AG04450 (cell line): ENCODE measurements around the gene LACRT. TPM values are rescaled to one million over a fixed set of nuclear protein-coding genes. Genes with fewer than 3 reads are reported as not detected.
A peak's percentile ranks its signal among the peaks of the same experiment; 100 is the strongest.

Experiments used
- CTCF ChIA-PET: fragments of 300-600, 350-600 bp; formaldehyde crosslinking; extraction: SDS; loops from one replicate; lab custom pipeline; 2022; ENCODE audit warnings: antibody characterized with exemption, inconsistent platforms; lab: Charles Lee
- POLR2A ChIA-PET: fragments of 350-600 bp; formaldehyde crosslinking; extraction: SDS; loops from one replicate; lab custom pipeline; 2021; ENCODE audit warnings: antibody characterized with exemption, inconsistent platforms; lab: Yijun Ruan, JAX
- DNase-seq: peaks from one replicate; pipeline ENCODE4 v3.0.0-alpha.2; 2011; ENCODE audit warnings: low read depth, low spot score
- H3K27ac ChIP-seq: one replicate; pipeline ENCODE4 v1.5.1; 2012; ENCODE audit warnings: low read depth, low read length, control low read depth
- H3K27me3 ChIP-seq: one replicate; pipeline ENCODE4 v1.6.0; 2012; ENCODE audit warnings: low read length; ENCODE audit not compliant: control insufficient read depth, insufficient read depth
- H3K4me3 ChIP-seq: 2 replicates; pipeline ENCODE4 v1.5.1; 2011; ENCODE audit warnings: mild to moderate bottlenecking, low read depth, low read length, control low read depth
- H3K9me3 ChIP-seq: 2 replicates; pipeline ENCODE4 v1.5.1; 2012; ENCODE audit warnings: low read length; ENCODE audit not compliant: control insufficient read depth, insufficient read depth
- CTCF ChIP-seq: IDR thresholded peaks from 2 replicates; pipeline ENCODE4 v1.5.1; 2011; ENCODE audit warnings: low read depth, low read length, control low read depth, inconsistent platforms
- polyA plus RNA-seq: library from polyadenylated mRNA; depleted of rRNA; stranded (reverse); fragments of >200 nt; gene quantifications from 2 replicates; pipeline ENCODE4 v1.2.3, GENCODE V29; 2011

LACRT gene
- polyA plus RNA-seq, 1 experiment, result not detected

GRCh38 chr12:54598970-54599369 lies 35.7 kb downstream of the LACRT start:
- Histone ChIP-seq H3K4me3 (no peak overlapping the region), H3K9me3 (no peaks in the 10 kb centered on the region), H3K27ac (no peak overlapping the region), H3K27me3 (peaks cover 20% of the 10 kb centered on the region)
- no peak for DNase-seq
- ChIA-PET POLR2A (no interaction called here), CTCF (interaction anchor here (0.6 to 1.7 kb wide), 5 partner anchors 19 to 359 kb away, joined by 3 to 8 read pairs (median 3); no protein-coding TSS in a partner anchor)
- no peak for TF ChIP-seq CTCF

GRCh38 chr12:54596526-54596946 lies 38.2 kb downstream of the LACRT start:
- ChIA-PET POLR2A (no interaction called here), CTCF (interaction anchor here (0.7 to 2.4 kb wide), 16 partner anchors 10 to 362 kb away, joined by 3 to 12 read pairs (median 3); no protein-coding TSS in a partner anchor)
- Histone ChIP-seq H3K4me3 (no peak overlapping the region), H3K27ac (no peak overlapping the region), H3K27me3 (peaks cover 27% of the 10 kb centered on the region), H3K9me3 (no peaks in the 10 kb centered on the region)
- peak; percentile 90 for TF ChIP-seq CTCF
- DNase-seq, result peak; percentile 29

GRCh38 chr12:54595471-54595870 lies 39.2 kb downstream of the LACRT start:
- DNase-seq, result no peak
- peaks cover 33% of the 10 kb centered on the region for H3K27me3 ChIP-seq
- CTCF ChIA-PET, result interaction anchor here (0.6 to 2.4 kb wide), 7 partner anchors 9 to 154 kb away, joined by 3 to 12 read pairs (median 5); no protein-coding TSS in a partner anchor

GRCh38 chr12:54593725-54594124 lies 41.0 kb downstream of the LACRT start:
- ChIA-PET CTCF (interaction anchor here (0.6 to 2.6 kb wide), 2 partner anchors 9 to 14 kb away, joined by 3 to 14 read pairs; no protein-coding TSS in a partner anchor), POLR2A (no interaction called here)
- no peak for DNase-seq
- no peak for TF ChIP-seq CTCF
- no peaks in the 10 kb centered on the region for H3K9me3 ChIP-seq
- H3K27me3 ChIP-seq, result peaks cover 41% of the 10 kb centered on the region
- H3K4me3 ChIP-seq, result no peak overlapping the region
- H3K27ac ChIP-seq, result no peak overlapping the region

More at GRCh38 chr12:54595471-54595870, 39.2 kb downstream of the LACRT start:
- TF ChIP-seq CTCF, result no peak
- Histone ChIP-seq H3K4me3 (no peak overlapping the region), H3K9me3 (no peaks in the 10 kb centered on the region), H3K27ac (no peak overlapping the region)
- POLR2A ChIA-PET, result no interaction called here

- no peak for DNase-seq
- Histone ChIP-seq H3K27me3 (peaks cover 38% of the 10 kb centered on the region), H3K9me3 (no peaks in the 10 kb centered on the region), H3K4me3 (no peak overlapping the region), H3K27ac (no peak overlapping the region)
- ChIA-PET CTCF (interaction anchor here (0.6 to 2.6 kb wide), 3 partner anchors 9 to 365 kb away, joined by 3 to 14 read pairs (median 4); no protein-coding TSS in a partner anchor), POLR2A (no interaction called here)
- no peak for TF ChIP-seq CTCF
Observed at GRCh38 chr12:54593135-54593534, 41.6 kb downstream of the LACRT start.
